HepG2 (cell line): ENCODE measurements around the gene SLC25A46. TPM values are rescaled to one million over a fixed set of nuclear protein-coding genes. Genes with fewer than 3 reads are reported as not detected.

Experiments used
- ATAC-seq: fragments of 200-7000 bp; cut with Tn5 transposase; 3 replicates; pipeline ENCODE4 v1.9.1; 2020; ENCODE audit warnings: mild to moderate bottlenecking, moderate library complexity
- BruUV-seq: library from RNA; stranded (reverse); fragments of 400-500 nt; replicated peaks from 2 replicates; lab custom pipeline; 2021; lab: Mats Ljungman, UMichigan
- CTCF ChIA-PET: fragments of 300-600 bp; formaldehyde crosslinking; extraction: SDS; loops from one replicate; lab custom pipeline; 2021; ENCODE audit warnings: low total read pairs, inconsistent platforms, low intra/inter-chr PET ratio; lab: Yijun Ruan, JAX
- POLR2A ChIA-PET: fragments of 350-600 bp; sonication (Branson Sonifier 250); formaldehyde crosslinking; loops from one replicate; lab custom pipeline; 2020; ENCODE audit warnings: antibody characterized with exemption, inconsistent platforms; lab: Yijun Ruan, JAX
- DNase-seq: peaks from one replicate; pipeline ENCODE4 v3.0.0-alpha.2; 2015; ENCODE audit warnings: low spot score
- FAIRE-seq: peaks from 3 replicates; lab custom pipeline; 2011; peaks lifted over from hg19 to GRCh38; lab: Jason Lieb, UNC
- H2AFZ ChIP-seq: one replicate; pipeline ENCODE4 v1.6.1; 2011; ENCODE audit warnings: low read length, inconsistent platforms
- H3K27ac ChIP-seq: fragments of 300-600 bp; 3 replicates; pipeline ENCODE4 v1.8.0; 2011; ENCODE audit warnings: mixed run types, mild to moderate bottlenecking, mixed read lengths, low read length, inconsistent platforms; ENCODE audit not compliant: insufficient read depth; ENCODE audit errors: extremely low read length
- H3K27me3 ChIP-seq, 2 experiments: fragments of 200-600 bp in 1 of 2; 2 replicates in 1 of 2; 3 replicates in 1 of 2; pipeline versions ENCODE4 v1.6.0 to v1.8.0; 2011; ENCODE audit warnings: low read length in 2 of 2, mild to moderate bottlenecking in 2 of 2, moderate library complexity in 2 of 2, inconsistent platforms in 1 of 2; ENCODE audit not compliant: insufficient read depth in 2 of 2, control insufficient read depth in 1 of 2
- H3K36me3 ChIP-seq, 2 experiments: fragments of 200-600 bp in 1 of 2; replicated peaks in 1 of 2; 2 replicates in 1 of 2; 3 replicates in 1 of 2; pipeline versions ENCODE4 v1.5.1 to v1.8.0; 2011; ENCODE audit warnings: low read length in 2 of 2, inconsistent platforms in 1 of 2; ENCODE audit not compliant: insufficient read depth in 2 of 2, control insufficient read depth in 1 of 2
- H3K4me1 ChIP-seq: 2 replicates; pipeline ENCODE4 v1.5.1; 2012; ENCODE audit warnings: low read length, inconsistent platforms; ENCODE audit not compliant: insufficient read depth
- H3K4me2 ChIP-seq: 2 replicates; pipeline ENCODE4 v1.6.0; 2011; ENCODE audit warnings: low read depth, low read length, inconsistent platforms
- H3K4me3 ChIP-seq, 3 experiments: fragments of 200-600 bp in 1 of 3; sonication (generic), shearing (Covaris generic) in 1 of 3; replicated peaks in 1 of 3; 2 replicates each; pipeline ENCODE4 v1.5.1; 2011 to 2016; ENCODE audit warnings: low read length in 3 of 3, inconsistent platforms in 2 of 3, low read depth in 2 of 3, mild to moderate bottlenecking in 2 of 3, control low read depth in 1 of 3, mixed read lengths in 1 of 3; ENCODE audit not compliant: insufficient read depth in 1 of 3
- H3K79me2 ChIP-seq: one replicate; pipeline ENCODE4 v1.6.1; 2011; ENCODE audit warnings: low read length, inconsistent platforms; ENCODE audit not compliant: insufficient read depth
- H3K9ac ChIP-seq: 2 replicates; pipeline ENCODE4 v1.6.0; 2011; ENCODE audit warnings: mild to moderate bottlenecking, low read depth, low read length, inconsistent platforms; ENCODE audit not compliant: insufficient read depth
- H3K9me3 ChIP-seq: 2 replicates; pipeline ENCODE4 v1.5.1; 2012; ENCODE audit warnings: mild to moderate bottlenecking, low read length
- H4K20me1 ChIP-seq: 2 replicates; pipeline ENCODE4 v1.6.0; 2011; ENCODE audit warnings: inconsistent platforms, mild to moderate bottlenecking, low read length, moderate library complexity; ENCODE audit not compliant: insufficient read depth
- BCL6 ChIP-seq: IDR thresholded peaks from 2 replicates; pipeline ENCODE4 v1.6.1; 2016; ENCODE audit warnings: missing genetic modification reagents, missing compliant biosample characterization
- CREBL2 ChIP-seq: sonication (generic); formaldehyde crosslinking; IDR thresholded peaks from 2 replicates; pipeline ENCODE4 v1.8.1; 2023; ENCODE audit warnings: missing genetic modification reagents, mild to moderate bottlenecking, borderline replicate concordance
- E2F5 ChIP-seq: sonication (generic); formaldehyde crosslinking; conservative IDR thresholded peaks from 2 replicates; pipeline ENCODE4 v1.4.0; 2020; ENCODE audit warnings: missing genetic modification reagents
- GPBP1L1 ChIP-seq: sonication (generic); formaldehyde crosslinking; IDR thresholded peaks from 2 replicates; pipeline ENCODE4 v1.5.0; 2020; ENCODE audit warnings: mild to moderate bottlenecking, missing genetic modification reagents
- PRDM4 ChIP-seq: sonication (generic); formaldehyde crosslinking; IDR thresholded peaks from 2 replicates; pipeline ENCODE4 v1.9.0; 2021; ENCODE audit warnings: missing genetic modification reagents, borderline replicate concordance
- PRPF4 ChIP-seq: fragments of 200-400 bp; formaldehyde crosslinking; IDR thresholded peaks from 2 replicates; pipeline ENCODE4 v1.6.1; 2016; ENCODE audit warnings: low read length, low read depth; ENCODE audit not compliant: poor library complexity, severe bottlenecking
- STAG1 ChIP-seq: sonication (generic); formaldehyde crosslinking; IDR thresholded peaks from 2 replicates; pipeline ENCODE4 v1.4.0; 2020; ENCODE audit warnings: missing genetic modification reagents
- TMF1 ChIP-seq: sonication (generic); formaldehyde crosslinking; IDR thresholded peaks from 2 replicates; pipeline ENCODE4 v1.8.1; 2022; ENCODE audit warnings: low read depth, missing genetic modification reagents
- ZNF329 ChIP-seq: sonication (generic); formaldehyde crosslinking; IDR thresholded peaks from 2 replicates; pipeline ENCODE4 v1.9.0; 2021; ENCODE audit warnings: low read depth, mild to moderate bottlenecking, missing genetic modification reagents
- ZNF34 ChIP-seq: sonication (generic); formaldehyde crosslinking; IDR thresholded peaks from 2 replicates; pipeline ENCODE4 v1.4.0; 2020; ENCODE audit warnings: mild to moderate bottlenecking, missing genetic modification reagents, borderline replicate concordance
- ZNF414 ChIP-seq: sonication (generic); formaldehyde crosslinking; IDR thresholded peaks from 2 replicates; pipeline ENCODE4 v1.5.0; 2020; ENCODE audit warnings: missing genetic modification reagents
- ZNF562 ChIP-seq: sonication (generic); formaldehyde crosslinking; IDR thresholded peaks from 2 replicates; pipeline ENCODE4 v1.8.0; 2022; ENCODE audit warnings: missing genetic modification reagents, borderline replicate concordance
- ZNF781 ChIP-seq: sonication (generic); formaldehyde crosslinking; IDR thresholded peaks from 2 replicates; pipeline ENCODE4 v1.5.1; 2020; ENCODE audit warnings: borderline replicate concordance, mild to moderate bottlenecking, missing genetic modification reagents; ENCODE audit errors: not compliant biosample characterization
- ZSCAN30 ChIP-seq: sonication (generic); formaldehyde crosslinking; IDR thresholded peaks from 2 replicates; pipeline ENCODE4 v1.5.0; 2020; ENCODE audit warnings: mild to moderate bottlenecking, missing genetic modification reagents
- WGBS: methylation state at CpG from one replicate; pipeline ENCODE4 v1.1.6; 2017; ENCODE audit warnings: low lambda C conversion rate; 5-methylcytosine and 5-hydroxymethylcytosine counted together
- in situ Hi-C: cut with HindIII; loops from 2 replicates; pipeline ENCODE4 v1.10.0; 2017; ENCODE audit warnings: low pct_unique_long_range_greater_than_20kb; ENCODE audit not compliant: extremely low pct_ligation_motif_present
- intact Hi-C: fragments of 100-400 bp; cut with micrococcal nuclease; formaldehyde crosslinking; loops from one replicate; pipeline ENCODE4 v1.10.0; 2022; ENCODE audit not compliant: unreplicated experiment
- polyA plus RNA-seq, 8 experiments: library from polyadenylated mRNA; depleted of rRNA in 3 of 8; stranded (reverse) in 7 of 8; unstranded in 1 of 8; fragments of >200 nt; fragmentation: Illumina TruSeq in 4 of 8; extraction: Trizol in 4 of 8; gene quantifications; 2 replicates each; pipeline versions ENCODE4 v1.2.1 to v1.2.3, GENCODE V29; 2011 to 2016; ENCODE audit warnings: low read depth in 4 of 8, missing spikeins in 1 of 8, mixed read lengths in 1 of 8; ENCODE audit not compliant: insufficient read depth in 1 of 8
- total RNA-seq, 5 experiments: library from RNA; depleted of rRNA; stranded (reverse); fragments of >200 nt; fragmentation: Illumina TruSeq; extraction: Trizol; gene quantifications; 2 replicates each; pipeline ENCODE4 v1.2.3, GENCODE V29; 2016; ENCODE audit warnings: low read depth in 1 of 5

Gene SLC25A46
- total and polyA plus RNA-seq, 2 of the 13 experiments (the other 11 are each of a cell fraction or from before 2014, with no cell fraction given), result 14.2 to 34.6 TPM

GRCh38 chr5:110760158-110760557, 21.4 kb downstream of the SLC25A46 start (continued):
- TF ChIP-seq E2F5 (CRISPR knock-in tag) (no peak), STAG1 (CRISPR knock-in tag) (no peak)

- intact Hi-C loops, result no loop called here
- no peaks in the 10 kb centered on the region for H3K4me1 ChIP-seq
- CTCF ChIA-PET, result no interaction called here
- no peaks in the 10 kb centered on the region for H3K36me3 ChIP-seq
- ATAC-seq (no peak), DNase-seq (no peak), FAIRE-seq (no peak)
- H3K4me3 ChIP-seq, result no peak overlapping the region
- WGBS, result 2% methylated on average over 4 of the region's 4 CpGs
- no peak overlapping the region for H3K4me2 ChIP-seq
- TF ChIP-seq ZSCAN30 (CRISPR knock-in tag) (no peak), ZNF781 (no peak), ZNF414 (no peak), PRPF4 (no peak), TMF1 (no peak), GPBP1L1 (no peak), BCL6 (CRISPR knock-in tag) (no peak), CREBL2 (CRISPR knock-in tag) (no peak), ZNF34 (no peak), ZNF562 (CRISPR knock-in tag) (no peak), PRDM4 (CRISPR knock-in tag) (no peak), ZNF329 (CRISPR knock-in tag) (no peak)
- H3K9ac ChIP-seq, result no peak overlapping the region
- no peaks in the 10 kb centered on the region for H3K9me3 ChIP-seq
- no peaks in the 10 kb centered on the region for H3K27me3 ChIP-seq
- no TSS peak for BruUV-seq
- POLR2A ChIA-PET, result no interaction called here
- H3K79me2 ChIP-seq, result no peaks in the 10 kb centered on the region
- no peak overlapping the region for H3K27ac ChIP-seq
- in situ Hi-C loops, result no loop called here
- no peaks in the 10 kb centered on the region for H4K20me1 ChIP-seq
- H2AFZ ChIP-seq, result no peak overlapping the region
Measured at GRCh38 chr5:110768138-110768860, 29.5 kb downstream of the SLC25A46 start.
